Right renal cortex interstitium (tissue), 3 donors: ENCODE data around the gene POLR1H. TPM values are rescaled to one million over a fixed set of nuclear protein-coding genes. Genes with fewer than 3 reads are reported as not detected.

Experiments
- DNase-seq, 3 donors: peaks; one replicate each; pipeline ENCODE4 v3.0.0-alpha.2; 2013; ENCODE audit warnings: low read depth in 3 of 3, low spot score in 2 of 3
- polyA plus RNA-seq, 3 donors: library from polyadenylated mRNA; unstranded; fragments of 120-200 nt; gene quantifications; one replicate each; pipeline ENCODE4 v1.2.1, GENCODE V29; 2013; ENCODE audit not compliant: insufficient read length in 3 of 3

The POLR1H gene
- polyA plus RNA-seq, 3 donors: 38.7 to 46.4 (median 43.4) TPM

DNA sequence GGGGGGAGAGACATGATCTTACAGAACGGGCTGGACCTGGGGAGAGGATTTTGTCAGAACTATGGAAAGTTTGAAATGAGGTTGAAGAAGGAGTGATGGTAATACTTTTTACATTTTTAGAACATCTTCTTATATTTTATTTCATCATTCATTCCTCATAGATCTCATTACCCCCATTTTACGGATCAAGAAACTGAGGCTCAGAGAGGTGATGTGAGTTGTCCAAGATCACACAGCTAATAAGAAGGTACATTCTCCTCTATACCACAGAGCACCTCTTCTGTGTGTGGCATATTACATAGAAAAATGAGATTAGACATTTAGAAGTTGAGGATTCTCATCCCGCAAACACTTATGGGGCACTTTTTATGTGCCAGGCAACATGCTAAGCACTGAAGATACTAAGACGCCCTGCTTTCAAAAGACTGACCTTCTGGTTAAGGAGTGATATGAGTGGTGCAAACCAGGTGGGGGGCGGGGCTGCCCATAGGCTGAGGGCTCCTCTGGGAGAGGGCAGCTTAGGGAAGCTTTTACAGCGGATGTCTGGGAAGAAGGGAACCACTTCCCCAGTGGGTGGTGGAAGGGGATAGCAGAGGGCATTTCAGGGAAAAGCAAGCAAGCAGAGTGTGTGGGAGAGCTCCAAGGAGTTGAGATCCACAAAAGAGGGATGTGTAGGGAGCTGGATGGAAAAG is 31.9 kb downstream of the POLR1H start:
- no peak for DNase-seq

DNA sequence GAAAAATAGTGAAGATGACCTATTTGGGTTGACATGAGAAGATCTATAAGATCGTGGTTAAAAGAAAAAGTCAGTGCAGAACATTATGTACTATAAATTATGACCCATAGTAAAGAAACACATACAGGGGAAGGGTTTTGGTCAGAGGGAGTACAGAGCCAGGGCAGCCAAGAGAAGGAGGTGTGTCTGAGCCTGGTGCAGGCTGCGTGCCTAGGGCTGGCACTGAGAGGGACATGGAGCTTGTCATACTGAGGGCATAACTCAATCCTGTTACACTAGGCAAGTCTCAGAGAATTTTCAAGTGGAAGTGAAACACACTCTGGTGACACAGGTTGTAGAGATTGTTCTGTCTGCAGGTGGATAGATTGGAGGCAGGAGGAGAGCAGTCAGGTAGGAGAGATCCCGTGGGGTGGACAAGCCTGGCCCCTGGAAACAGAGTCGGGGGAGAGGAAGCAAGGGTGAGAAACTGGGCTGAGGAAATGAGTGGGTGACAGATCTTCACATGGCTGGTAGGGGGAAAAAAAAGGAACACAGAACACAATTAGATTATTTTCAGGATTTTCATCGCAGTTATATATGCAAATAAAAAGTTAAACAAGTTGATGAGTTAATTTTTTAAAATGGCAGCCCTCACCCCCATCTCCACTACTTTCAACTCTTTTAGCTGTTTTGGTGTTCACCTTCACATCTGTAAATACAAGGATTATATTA is 33.0 kb downstream of the POLR1H start:
- no peak for DNase-seq

DNA sequence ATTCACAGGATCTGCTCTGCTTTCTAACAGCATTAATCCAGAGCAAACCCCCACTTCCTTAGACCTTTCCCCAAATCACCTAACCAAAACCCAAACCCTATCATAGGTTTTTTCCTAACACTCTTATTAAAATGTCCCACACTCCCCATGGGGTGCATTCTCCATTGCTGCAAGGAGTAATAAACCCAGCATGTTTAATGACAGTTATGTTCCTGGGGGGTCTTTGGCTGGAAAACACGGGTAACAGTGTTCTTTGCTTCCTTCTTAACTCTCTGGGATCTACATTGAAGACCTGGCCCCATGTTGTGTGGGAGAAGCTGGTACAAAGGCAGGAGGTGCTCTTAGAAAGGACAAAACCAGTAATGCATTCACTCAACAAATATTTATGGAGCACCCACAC is 35.8 kb downstream of the POLR1H start:
- DNase-seq: no peak

DNA sequence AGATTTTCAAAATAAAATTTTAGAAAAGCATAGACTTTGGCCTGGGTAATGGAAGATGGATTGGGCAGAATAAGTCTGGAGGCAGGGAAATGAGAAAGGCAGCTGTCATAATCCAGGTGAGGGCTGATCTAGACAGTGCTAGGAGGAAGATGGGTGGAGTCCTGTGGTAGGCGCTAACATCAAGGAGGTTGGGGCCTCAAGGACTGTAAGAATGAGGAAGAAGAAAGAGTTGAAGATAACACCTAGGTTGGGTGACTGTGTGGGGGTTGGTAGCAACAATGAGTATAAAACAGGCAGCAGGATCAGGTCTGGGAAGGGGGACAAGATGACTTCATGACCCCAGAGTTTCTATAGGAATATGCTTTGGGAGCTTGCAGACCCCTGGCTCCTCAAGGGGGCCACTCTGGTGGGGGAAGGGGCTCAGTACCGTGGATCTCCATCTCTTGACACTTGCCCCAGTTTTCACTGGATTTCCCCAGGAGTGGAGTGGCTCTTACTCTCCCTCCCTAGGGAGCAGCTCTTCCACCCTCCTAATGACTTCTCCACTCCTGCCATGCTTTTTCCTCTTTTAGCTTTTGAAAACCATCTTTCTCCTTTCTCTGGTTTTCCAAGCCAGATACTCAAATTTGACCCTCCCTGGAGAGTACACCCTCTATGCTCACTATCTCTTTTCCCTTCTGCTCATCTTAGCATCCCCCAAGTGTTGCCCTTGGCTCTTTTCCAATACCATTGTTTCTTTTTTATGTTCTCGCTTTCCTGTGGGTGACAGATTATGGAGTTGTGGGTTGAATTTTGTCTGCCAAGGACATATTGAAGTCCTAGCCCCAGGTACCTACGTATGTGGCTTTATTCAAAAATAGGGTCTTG is 37.1 kb downstream of the POLR1H start:
- DNase-seq: no peak

DNA sequence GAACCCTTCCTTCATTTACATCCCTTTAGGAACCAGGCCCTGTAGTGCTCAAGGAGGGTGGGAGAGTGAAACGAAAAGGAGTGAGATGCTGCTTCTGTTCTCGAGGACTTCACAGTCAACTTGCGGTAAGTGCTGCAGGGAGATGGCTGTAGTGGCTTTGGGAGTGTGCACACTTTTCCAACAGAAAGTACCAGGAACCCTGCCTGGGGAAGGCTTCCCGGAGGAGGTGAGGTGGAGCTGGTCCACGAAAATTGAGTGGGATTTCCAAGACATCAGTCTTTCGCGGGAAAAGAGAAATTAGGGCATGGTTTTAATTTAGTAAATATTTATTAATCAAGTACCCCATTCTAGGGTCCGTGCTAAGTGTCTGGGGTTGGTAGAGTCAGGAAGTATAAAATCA is 39.1 kb downstream of the POLR1H start:
- DNase-seq: no peak

DNA sequence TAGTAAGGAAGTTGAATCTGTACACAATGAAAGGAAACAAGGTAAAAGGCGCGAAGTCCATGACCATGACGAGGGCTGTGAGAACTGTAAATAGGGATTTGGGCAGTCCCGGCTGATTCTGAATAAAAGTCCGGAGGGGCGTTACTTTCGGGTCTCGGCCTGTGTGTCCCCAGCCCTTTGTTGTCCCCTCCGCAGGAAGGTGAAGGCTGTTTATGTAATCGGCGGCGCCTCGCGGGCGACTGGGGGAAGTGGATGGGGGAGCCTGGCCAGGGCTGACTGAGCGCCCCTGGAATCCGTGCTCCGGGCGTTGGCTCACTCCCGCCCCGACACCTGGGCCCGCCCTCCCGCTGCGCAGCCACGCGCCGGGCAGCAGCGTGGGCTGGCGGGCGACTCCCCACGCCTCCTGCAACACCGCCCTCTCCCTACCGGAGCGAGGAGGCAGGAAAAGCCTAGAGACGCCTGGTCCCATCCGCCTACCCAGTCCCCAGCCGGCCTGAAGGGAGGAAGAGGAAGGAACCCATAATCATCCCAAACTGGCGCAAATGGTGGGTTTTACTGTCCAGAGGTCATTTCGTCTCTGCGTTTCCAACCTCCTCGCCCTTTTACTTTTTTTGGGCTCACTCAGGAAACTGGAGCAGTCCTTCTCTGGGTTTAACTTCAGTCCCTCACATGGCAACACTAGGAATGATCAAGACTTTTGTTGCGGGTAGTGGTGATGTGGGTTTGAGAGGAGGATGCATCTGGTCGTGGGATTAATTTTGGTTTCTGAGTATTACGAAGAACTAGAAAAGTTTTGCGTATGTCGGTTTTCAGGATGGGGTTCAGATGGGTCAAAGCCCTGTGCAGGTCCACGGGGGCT is 39.7 kb downstream of the POLR1H start:
- no peak for DNase-seq

DNA sequence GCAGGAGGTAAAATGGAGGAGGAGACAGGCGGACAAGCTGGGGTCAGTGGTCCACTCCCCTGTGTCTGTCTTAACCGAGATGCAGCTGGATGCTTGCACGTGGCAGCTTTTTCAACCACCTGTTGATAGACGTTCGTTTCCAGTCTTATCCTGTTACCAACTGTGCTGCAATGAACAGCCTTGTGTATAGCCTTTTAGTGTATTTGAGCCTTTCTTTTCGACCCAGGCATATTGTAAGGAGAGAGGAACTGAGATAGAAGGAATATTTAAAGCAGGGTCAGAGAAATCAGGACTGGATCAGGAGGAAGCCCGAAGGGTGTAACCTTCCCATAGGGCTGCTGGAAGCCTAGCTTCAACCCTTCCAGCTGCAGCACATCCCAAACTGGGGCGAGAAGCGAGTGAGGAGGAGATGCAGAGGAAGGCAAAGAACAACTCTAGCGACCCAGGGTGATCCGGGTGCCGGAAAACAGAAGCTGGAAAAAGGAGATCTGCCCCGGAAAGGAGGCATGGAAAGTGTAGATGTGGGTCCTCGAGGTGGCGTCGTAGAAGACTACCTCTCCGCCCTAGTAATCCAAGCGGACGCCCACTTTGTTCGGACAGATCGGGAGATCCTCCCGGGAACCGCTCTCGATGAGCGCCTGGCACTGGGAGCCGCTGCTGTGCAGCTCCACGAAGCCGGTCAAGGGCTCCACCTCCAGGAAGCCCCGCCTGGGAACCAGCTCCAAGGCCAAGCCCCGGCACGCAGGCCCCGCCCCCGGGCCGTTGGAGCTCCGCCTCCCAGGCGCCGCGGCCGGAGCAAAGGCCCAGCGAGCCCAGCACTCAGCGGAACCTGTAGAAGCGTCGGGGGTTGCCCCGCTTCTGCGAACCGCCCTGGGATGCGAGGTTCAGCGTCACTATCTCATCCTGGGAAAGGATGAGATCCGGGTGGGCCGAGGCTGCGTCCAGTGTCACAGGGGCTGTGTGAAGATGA is 40.7 kb downstream of the POLR1H start:
- peak in 2 of 3 donors; percentile 48 to 56 for DNase-seq

DNA sequence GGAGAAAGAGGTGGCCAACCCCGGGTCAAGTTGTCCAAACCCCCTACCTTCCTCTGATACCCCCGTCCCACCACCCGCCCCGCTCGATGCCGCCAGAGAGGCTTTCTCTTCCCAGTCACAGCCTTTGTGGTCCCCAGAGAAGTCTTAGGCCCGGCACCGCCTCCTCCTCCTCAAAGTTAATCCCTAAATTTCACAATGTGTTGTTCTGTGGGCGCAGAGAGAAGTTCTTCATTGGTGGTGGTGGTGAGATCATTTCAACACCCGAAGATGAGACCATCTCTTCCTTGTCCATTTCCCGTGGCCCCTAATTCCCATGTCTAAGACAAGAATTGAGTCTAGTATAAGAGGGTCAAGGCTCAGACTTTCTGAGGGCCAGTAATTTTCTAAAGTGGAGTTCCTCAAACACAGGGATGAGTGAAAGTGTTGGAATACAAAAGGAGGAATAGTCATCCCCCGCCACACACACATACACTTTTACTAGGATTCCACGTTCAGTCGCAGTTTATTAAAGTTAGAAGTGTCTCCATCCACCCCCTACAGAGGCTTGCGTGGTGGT is 41.4 kb downstream of the POLR1H start:
- DNase-seq: no peak

DNA sequence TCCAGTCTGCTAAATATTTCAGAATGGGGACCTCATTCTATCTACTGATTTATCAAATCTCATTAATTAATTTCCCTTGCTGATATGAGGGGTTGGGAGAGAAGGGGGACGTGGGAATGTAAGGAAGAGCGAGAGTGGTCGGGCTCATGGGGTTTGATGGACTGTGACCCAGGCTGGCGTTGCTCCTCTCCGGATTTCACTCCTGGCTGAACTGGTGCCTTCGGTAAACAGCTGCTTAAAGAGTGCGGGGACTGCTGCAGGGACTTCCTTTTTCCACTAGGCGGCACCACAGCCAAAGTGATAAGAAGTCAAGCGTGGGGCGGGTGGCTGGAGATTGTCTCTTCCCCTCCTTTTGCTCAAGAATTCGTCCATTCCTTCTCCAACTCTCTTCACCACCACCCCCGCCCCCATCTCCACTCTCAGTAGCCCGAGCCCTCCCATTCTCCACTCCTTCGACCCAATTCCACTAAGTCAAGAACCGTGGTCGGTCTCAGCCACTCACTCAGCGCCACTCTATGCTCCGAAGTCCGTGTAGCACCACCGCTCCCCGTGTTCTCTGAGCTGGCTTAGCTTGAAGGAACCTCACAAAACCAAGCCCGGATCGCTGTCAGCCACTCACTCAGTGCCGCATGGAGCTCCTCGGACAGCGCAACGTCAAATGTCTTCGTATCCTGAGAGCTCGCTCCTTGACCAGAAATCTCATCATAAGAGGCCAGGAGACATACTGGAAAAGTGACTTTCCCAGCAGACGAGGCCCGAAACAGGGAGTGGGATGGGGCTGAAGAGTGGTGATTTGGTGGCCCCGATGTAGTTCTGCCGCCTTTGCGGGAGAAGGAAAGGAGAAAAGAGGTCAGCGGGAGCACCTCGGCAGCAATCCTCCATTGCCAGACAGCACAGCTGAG is 42.2 kb downstream of the POLR1H start:
- DNase-seq: peak in 2 of 3 donors; percentile 74 to 84

DNA sequence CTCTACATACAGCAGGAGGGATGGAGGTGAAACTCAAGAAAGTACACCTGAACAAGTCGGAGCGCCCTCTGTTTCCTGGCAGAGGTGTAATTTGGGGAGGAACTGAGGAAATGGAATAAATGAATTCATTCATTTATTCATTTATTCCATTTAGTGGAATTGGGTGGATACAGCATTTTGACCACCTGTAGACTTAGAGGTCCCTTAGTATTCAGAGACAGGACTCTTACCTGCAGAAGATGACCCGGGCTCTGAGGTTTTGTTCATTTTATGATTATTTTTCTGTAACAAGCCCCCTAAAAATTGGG is 42.8 kb downstream of the POLR1H start:
- no peak for DNase-seq

DNA sequence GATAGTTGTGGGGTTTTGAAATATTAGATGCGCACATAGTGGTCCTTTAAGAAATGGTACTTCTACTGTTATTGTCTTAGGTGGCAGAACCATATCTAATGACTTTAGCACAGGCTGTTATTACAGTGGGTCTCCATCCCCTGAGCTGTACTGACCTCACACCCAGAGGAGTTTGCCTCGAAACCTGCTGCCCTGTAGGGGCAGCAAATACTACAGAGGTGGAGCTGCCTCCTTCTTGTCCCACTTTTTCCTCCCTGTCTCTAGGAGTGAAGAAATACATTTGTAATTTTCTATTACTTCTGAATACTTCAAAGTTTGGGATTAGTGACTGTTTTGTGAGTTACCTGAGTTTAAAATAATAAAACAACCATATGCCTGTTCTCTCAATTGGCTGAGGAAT is 43.6 kb downstream of the POLR1H start:
- DNase-seq: no peak

DNA sequence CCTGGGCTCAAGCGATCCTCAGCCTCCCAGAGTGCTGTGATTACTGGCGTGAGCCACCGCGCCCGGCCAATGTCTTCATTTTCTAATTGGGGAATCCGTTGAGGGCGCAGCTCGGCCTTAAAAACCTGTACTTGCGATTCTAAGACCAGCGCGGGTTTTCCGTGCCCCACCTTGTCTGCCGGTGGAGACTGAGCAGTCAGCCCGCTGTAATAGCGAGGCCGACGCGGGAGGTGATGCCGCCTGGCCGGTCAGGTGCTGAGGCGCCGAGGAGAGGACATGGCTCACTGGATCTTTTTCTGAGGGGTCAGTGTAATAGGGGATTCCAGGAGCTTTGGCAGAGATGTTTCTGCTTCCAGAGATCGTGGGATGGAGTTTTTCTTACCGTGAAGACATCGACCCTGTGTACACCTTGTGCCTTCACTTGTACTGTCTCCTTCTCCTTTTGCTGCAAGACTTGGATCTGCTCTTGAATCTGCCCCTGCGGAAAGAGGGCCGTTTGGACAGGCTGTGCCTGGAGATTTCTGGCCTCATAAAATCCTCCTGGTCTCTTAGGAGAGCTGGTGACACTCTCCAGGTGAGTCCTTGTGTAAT is 50.3 kb downstream of the POLR1H start:
- DNase-seq: no peak

DNA sequence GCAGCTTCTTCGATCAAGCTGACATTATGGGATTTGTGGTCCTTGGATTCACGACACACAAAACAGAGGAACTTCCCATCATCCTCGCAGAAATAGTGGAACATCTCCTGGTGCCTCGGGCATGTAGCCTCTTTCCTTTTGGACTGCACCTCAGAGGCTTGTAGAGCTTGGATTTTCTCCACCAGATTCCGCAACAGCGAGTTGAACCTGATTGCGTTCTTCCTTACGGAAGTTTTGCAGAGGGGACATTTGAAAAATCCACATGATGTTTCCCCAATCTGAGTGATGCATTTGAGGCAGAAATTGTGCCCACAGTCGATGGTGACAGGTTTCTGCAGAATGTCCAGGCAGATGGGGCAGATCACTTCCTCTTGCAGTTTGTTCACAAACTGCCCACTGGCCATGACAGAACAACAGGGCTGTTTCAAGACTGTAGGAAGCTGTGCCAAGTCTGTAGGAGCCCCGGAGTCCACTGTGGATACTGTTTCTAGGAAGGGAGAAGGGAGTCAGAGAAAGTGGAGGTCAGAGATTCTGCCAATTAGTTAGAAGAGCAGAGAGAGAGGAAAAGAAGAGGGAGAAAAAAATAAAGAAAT is 51.4 kb downstream of the POLR1H start:
- DNase-seq: no peak

DNA sequence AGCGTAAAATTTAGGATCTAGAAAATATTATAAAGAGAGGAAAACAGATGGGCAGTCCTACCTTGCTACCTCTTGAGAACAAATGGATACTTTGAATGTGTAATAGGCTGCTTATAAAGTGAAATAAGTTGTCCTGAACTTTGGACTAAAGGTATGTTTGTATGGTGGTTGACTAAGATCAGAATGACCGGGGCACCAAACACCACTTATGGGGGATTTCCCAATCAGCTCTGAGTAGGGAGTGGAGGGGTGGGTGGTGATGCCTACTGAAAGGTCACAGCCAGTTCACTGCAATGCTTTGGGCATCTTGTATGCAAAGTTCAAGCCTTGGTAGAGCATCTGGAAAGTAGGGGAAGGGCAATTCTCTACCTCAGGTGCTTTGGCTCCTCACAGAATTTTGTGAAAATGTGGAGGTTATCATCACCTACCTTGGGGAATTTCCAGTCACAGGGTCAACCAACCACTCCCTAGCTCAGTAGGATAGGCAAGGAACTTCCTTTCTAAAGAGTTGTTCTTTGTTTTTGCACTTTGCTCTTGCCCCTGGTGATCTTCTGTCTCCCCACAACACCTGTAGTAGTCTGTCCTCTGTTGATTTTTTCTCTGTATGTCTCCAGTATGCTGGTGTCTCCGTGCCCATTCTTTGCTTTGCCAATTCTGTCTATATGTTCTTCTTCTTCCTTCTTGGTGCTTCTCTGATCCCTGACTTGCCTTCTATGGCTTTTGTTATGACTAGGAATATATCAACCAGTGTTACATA is 52.1 kb downstream of the POLR1H start, which contains the start of gene TRIM31:
TRIM31 (minus strand) TSS at position 88 of the 757 bp plus-strand sequence. CDS start 285 bp downstream, outside the sequence.
- DNase-seq: no peak

DNA sequence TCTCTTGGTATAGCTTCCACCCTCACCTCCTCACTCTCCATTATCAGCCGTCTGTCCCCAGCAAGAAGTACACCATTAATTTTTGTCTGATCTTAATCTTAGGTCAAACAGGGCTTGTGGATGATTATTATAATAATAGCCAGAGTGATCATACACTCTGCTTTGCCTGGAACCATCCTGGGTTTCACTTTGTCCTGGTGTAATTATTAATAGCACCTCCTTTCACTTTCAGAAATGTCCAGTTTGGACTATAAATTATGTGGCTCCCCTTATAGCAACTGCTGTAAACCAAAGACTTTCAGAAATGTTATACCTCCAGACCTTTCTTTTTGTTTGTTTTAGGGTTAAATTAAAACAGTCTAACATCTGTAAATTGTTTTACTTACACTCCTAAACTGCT is 52.8 kb downstream of the POLR1H start:
- DNase-seq: no peak
